H4 (cell line): ENCODE data around the gene KIRREL1. TPM values are rescaled to one million over a fixed set of nuclear protein-coding genes. Genes with fewer than 3 reads are reported as not detected.
"Not testable (repeated sequence)": the region's sequence is repeated elsewhere in the genome, so short reads cannot be mapped to it uniquely, and the experiment has no call there.

Experiments used
- DNase-seq: peaks from one replicate; pipeline ENCODE4 v3.0.0-alpha.2; 2015; ENCODE audit warnings: low spot score
- total RNA-seq: library from RNA; depleted of rRNA; stranded (reverse); fragments of >200 nt; shearing (Covaris generic); gene quantifications from 2 replicates; pipeline ENCODE4 v1.2.3, GENCODE V29; 2014

Gene KIRREL1
- total RNA-seq, 1 experiment from 2014 or later = 38.4 TPM

- no peak for DNase-seq
Measured at GRCh38 chr1:158104891-158105290, 111.4 kb downstream of the KIRREL1 start.

GRCh38 chr1:158105352-158106095 lies 112.1 kb downstream of the KIRREL1 start:
- no peak for DNase-seq

- DNase-seq = no peak
Measured at GRCh38 chr1:158107916-158108315, 114.5 kb downstream of the KIRREL1 start.

- DNase-seq = no peak
Measured at GRCh38 chr1:158112994-158113758, 119.7 kb downstream of the KIRREL1 start.

GRCh38 chr1:158113759-158114127 lies 120.3 kb downstream of the KIRREL1 start:
- no peak for DNase-seq

- DNase-seq = no peak
Measured at GRCh38 chr1:158115126-158115525, 121.7 kb downstream of the KIRREL1 start.

- DNase-seq = no peak
Measured at GRCh38 chr1:158116311-158117167, 123.1 kb downstream of the KIRREL1 start.

- peak; percentile 49 for DNase-seq
Measured at GRCh38 chr1:158117854-158118704, 124.6 kb downstream of the KIRREL1 start.

GRCh38 chr1:158118713-158119402 lies 125.4 kb downstream of the KIRREL1 start:
- DNase-seq = no peak

GRCh38 chr1:158119976-158120653 lies 126.7 kb downstream of the KIRREL1 start:
- DNase-seq = no peak

GRCh38 chr1:158121604-158122254 lies 128.3 kb downstream of the KIRREL1 start:
- peak; percentile 50 for DNase-seq

GRCh38 chr1:158122833-158123388 lies 129.5 kb downstream of the KIRREL1 start:
- DNase-seq = no peak

GRCh38 chr1:158124034-158124433 lies 130.6 kb downstream of the KIRREL1 start:
- DNase-seq = no peak

GRCh38 chr1:158124999-158125398 lies 131.6 kb downstream of the KIRREL1 start:
- DNase-seq = peak; percentile 95

- no peak for DNase-seq
Measured at GRCh38 chr1:158126425-158126824, 133.0 kb downstream of the KIRREL1 start.

GRCh38 chr1:158128531-158128930 lies 135.1 kb downstream of the KIRREL1 start:
- not testable (repeated sequence) for DNase-seq

- DNase-seq = no peak
Measured at GRCh38 chr1:158131217-158131616, 137.8 kb downstream of the KIRREL1 start.

- DNase-seq = no peak
Measured at GRCh38 chr1:158140764-158141192, 147.3 kb downstream of the KIRREL1 start.

GRCh38 chr1:158145173-158145719 lies 151.8 kb downstream of the KIRREL1 start:
- peak; percentile 65 for DNase-seq
